ENCODE measurements around the gene PWWP2A.
"Not testable (repeated sequence)": the region's sequence is repeated elsewhere in the genome, so short reads cannot be mapped to it uniquely, and the experiment has no call there.

Gene PWWP2A

GRCh38 chr5:160071516-160071915 is 47.7 kb downstream of the PWWP2A start:
- no peak for DNase-seq

- not testable (repeated sequence) for DNase-seq
Measured at GRCh38 chr5:160069120-160069519, 50.1 kb downstream of the PWWP2A start.

GRCh38 chr5:160064995-160065614 is 54.1 kb downstream of the PWWP2A start:
- no peak for DNase-seq

- DNase-seq, result no peak
Measured at GRCh38 chr5:160064417-160064810, 54.8 kb downstream of the PWWP2A start.

- no peak for DNase-seq
Measured at GRCh38 chr5:160061770-160062169, 57.5 kb downstream of the PWWP2A start.

- DNase-seq, result no peak
Measured at GRCh38 chr5:160060001-160060400, 59.2 kb downstream of the PWWP2A start.

GRCh38 chr5:160057256-160057655 is 62.0 kb downstream of the PWWP2A start:
- DNase-seq, result no peak

GRCh38 chr5:160054831-160055230 is 64.4 kb downstream of the PWWP2A start:
- DNase-seq, result no peak

- DNase-seq, result no peak
Measured at GRCh38 chr5:160054047-160054446, 65.2 kb downstream of the PWWP2A start.

GRCh38 chr5:160049099-160049498 is 70.2 kb downstream of the PWWP2A start:
- DNase-seq, result no peak

- no peak for DNase-seq
Measured at GRCh38 chr5:160048131-160048530, 71.1 kb downstream of the PWWP2A start.

GRCh38 chr5:160047423-160047822 is 71.8 kb downstream of the PWWP2A start:
- DNase-seq, result no peak

- DNase-seq, result no peak
Measured at GRCh38 chr5:160044967-160045366, 74.3 kb downstream of the PWWP2A start.

- DNase-seq, result no peak
Measured at GRCh38 chr5:160044391-160044804, 74.9 kb downstream of the PWWP2A start.

- no peak for DNase-seq
Measured at GRCh38 chr5:160042671-160043070, 76.6 kb downstream of the PWWP2A start.

All from activated naive CD4-positive, alpha-beta T cell treated with Interleukin-2 at 50 U/mL for 16 hours (primary cell).